ENCODE results near the gene PRKACA. TPM values are rescaled to one million over a fixed set of nuclear protein-coding genes. Genes with fewer than 3 reads are reported as not detected.

PRKACA gene
- total RNA-seq (2022; extraction: Qiagen RNA extraction; ENCODE audit: low read depth) = 28.1 to 36.6 TPM (median 32.7 TPM) in 5 replicates

DNA sequence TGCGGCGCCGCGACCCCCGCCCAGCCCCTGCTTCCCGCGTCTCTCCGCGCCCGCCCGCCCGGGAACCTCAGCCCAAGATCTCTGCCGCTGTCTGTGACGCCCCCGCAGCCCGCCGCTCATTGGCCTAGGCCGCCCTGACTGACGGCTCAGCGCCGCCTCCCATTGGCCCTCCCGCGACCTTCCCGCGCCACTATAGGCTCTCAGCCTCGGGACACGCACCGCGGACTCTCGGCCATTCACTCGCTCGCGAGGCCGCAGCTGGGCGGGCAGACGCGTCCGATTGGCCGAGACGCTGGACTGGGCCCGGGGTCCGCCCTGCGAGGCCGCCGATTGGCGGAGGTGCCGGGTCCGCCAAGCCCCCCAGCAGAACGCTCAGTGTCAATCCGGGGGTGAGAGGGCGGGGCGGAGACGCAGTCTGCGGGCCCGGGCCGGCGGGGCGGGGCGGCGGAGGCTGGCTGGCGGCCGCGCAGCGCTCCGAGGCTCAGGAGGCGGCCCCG lies at the start of gene PRKACA:
PRKACA (minus strand) TSS at position 95 of the 497 bp plus-strand sequence. CDS start 215 bp downstream, outside the sequence.

DNA sequence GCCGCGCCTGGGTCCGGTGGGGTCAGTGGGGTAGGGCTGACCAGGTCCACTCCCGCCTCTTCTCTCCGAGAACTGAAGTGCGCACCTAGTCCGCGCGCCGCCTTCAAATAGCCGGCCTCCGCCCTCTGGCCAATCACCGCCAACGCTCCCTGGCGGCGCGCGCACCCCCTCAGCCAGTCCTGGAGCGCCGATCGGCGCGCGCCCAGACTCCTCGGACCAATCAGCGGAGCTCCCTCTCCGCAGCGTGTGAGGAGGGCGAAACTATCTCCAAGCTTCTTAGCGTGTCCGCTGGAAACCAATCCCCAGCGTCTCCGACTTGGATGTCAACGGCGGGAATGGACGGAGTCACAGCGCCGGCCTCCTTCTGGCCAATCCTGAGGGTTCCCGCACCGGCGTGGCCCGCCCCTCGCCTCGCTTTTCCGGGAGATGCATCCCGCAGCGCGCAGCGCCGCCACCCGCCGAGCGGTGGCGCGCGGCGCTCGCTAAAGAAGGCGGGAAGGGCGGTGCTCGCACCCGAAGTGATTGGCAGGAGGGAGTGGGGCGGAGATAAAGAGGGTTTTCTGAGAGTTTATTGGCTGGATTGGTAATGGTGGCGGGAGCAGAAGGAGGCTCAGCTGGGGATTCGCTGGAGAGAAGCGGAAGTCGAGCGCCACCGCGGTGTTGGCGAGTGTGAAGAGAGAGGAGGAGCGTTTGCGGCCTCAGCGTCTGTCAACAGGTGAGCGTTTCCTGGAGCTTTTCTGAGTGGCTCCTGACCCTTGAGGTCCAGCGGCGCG lies 19.1 kb upstream of the PRKACA start, which contains the start of gene ASF1B:
ASF1B (minus strand) TSS at position 81 of the 773 bp plus-strand sequence. CDS start 133 bp downstream, outside the sequence.

DNA sequence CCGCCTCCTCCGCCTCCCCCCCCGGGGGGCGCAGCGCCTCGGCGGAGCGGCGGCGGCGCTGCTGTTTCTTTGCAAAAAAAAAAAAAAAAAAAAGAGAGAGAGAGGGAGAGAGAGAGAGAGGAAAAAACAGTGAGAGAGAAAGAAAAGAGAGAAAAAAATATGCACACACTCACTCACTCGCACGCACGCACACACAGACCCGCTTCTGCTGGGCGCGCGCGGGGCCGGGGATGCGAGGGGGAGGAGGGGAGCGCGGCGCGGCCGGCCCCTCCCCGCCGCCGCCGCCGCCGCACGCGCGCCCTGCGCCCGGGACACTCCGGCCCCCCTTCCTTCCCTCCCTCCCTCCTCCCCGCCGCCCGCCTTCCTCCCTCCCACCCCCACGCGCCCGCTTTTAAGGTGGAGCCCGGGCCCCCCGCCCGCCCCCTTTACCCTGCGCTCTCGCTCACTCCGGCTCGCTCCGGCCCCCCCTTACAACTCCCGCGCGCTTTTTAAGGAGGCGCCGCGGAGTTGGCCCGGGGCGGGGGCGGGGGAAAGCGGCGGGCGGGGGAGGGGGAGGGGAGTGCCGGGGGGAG lies 27.0 kb downstream of the PRKACA start, which contains the start of gene SAMD1:
SAMD1 (minus strand) TSS at position 243 of the 572 bp plus-strand sequence.

GRCh38 chr19:14085309-14085995 lies 32.1 kb downstream of the PRKACA start, which contains the start of gene C19orf67:
TSS of gene C19orf67 (minus strand) at chr19:14085783. CDS start at chr19:14085627, 156 bp downstream.

GRCh38 chr19:14072535-14073260 lies 44.9 kb downstream of the PRKACA start, which contains the start of gene MISP3:
TSS of gene MISP3 (plus strand) at chr19:14072786. CDS start at chr19:14073310, 524 bp downstream.

DNA sequence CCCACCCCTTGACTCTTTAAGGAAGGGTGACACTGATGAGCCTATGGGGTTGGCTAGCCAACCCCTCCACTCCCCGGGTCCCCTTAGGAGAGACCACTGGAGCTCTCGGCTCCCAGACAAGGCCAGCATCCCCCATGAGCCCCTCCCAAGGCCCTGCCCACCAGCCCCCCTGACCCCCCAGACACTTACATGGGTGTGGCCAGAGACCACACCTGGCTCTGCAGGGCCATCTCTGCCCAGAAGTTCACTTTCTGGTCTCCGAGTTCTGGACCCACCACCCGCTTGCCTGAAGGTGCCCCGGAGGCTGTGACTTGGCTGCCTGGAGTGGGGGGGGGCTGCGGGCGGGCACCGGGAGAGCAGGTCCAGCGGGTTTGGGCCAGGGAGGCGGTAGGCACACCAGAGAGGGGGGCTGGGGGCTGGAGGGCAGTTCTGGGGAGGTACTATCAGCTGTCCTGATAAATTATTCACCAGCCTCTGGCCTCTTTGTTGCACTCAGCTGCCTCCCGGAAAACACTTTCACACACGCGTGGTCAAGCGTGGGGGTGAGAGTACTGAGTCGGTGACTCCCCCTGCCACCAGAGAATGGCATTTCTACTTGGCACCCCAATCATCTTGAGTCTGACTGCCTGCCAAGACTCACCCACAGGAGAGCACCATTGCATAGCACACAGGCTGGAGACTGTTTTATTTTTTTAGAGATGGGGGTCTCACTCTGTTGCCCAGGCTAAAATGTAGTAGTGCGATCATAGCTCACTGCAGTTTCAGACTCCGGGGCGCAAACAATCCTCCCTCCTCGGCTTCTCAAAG lies 55.6 kb downstream of the PRKACA start, which contains the start of gene PALM3:
PALM3 (minus strand) TSS at position 326 of the 807 bp plus-strand sequence; CDS start at position 230, 96 bp downstream.

Other genes starting within 250 kb of the PRKACA start
- 2.0 to 3.6 TPM (median 3.1 TPM) in 5 replicates for gene NANOS3, start 240.6 kb downstream of the PRKACA start, total RNA-seq (2022; extraction: Qiagen RNA extraction; ENCODE audit: low read depth)
- 0.17 to 1.0 TPM (median 0.32 TPM) in 4 of 5 replicates, not detected in the other for gene BRME1, start 211.6 kb downstream of the PRKACA start, total RNA-seq (2022; extraction: Qiagen RNA extraction; ENCODE audit: low read depth)
- gene CC2D1A, start 211.6 kb downstream of the PRKACA start, total RNA-seq (2022; extraction: Qiagen RNA extraction; ENCODE audit: low read depth) = 7.9 to 10.0 TPM (median 9.3 TPM) in 5 replicates
- 0.71 to 1.5 TPM (median 1.4 TPM) in 5 replicates for gene PODNL1, start 179.3 kb downstream of the PRKACA start, total RNA-seq (2022; extraction: Qiagen RNA extraction; ENCODE audit: low read depth)
- 15.8 to 21.1 TPM (median 20.0 TPM) in 5 replicates for gene DCAF15, start 165.3 kb downstream of the PRKACA start, total RNA-seq (2022; extraction: Qiagen RNA extraction; ENCODE audit: low read depth)
- gene RFX1, start 111.4 kb downstream of the PRKACA start, total RNA-seq (2022; extraction: Qiagen RNA extraction; ENCODE audit: low read depth) = 4.2 to 6.1 TPM (median 5.1 TPM) in 5 replicates
- not detected in 5 replicates for gene RLN3, start 89.6 kb downstream of the PRKACA start, total RNA-seq (2022; extraction: Qiagen RNA extraction; ENCODE audit: low read depth)
- 8.3 to 10.3 TPM (median 9.6 TPM) in 5 replicates for gene IL27RA, start 86.0 kb downstream of the PRKACA start, total RNA-seq (2022; extraction: Qiagen RNA extraction; ENCODE audit: low read depth)
- gene PALM3, start 55.7 kb downstream of the PRKACA start, total RNA-seq (2022; extraction: Qiagen RNA extraction; ENCODE audit: low read depth) = 1.7 to 3.1 TPM (median 1.8 TPM) in 5 replicates
- gene MISP3, start 45.0 kb downstream of the PRKACA start, total RNA-seq (2022; extraction: Qiagen RNA extraction; ENCODE audit: low read depth) = 2.3 to 4.2 TPM (median 3.9 TPM) in 5 replicates
- not detected in 5 replicates for gene C19orf67, start 32.0 kb downstream of the PRKACA start, total RNA-seq (2022; extraction: Qiagen RNA extraction; ENCODE audit: low read depth)
- gene SAMD1, start 27.0 kb downstream of the PRKACA start, total RNA-seq (2022; extraction: Qiagen RNA extraction; ENCODE audit: low read depth) = 28.6 to 41.4 TPM (median 36.4 TPM) in 5 replicates
- gene ASF1B, start 18.8 kb upstream of the PRKACA start, total RNA-seq (2022; extraction: Qiagen RNA extraction; ENCODE audit: low read depth) = 29.1 to 32.6 TPM (median 30.7 TPM) in 5 replicates
- gene ADGRL1, start 88.4 kb upstream of the PRKACA start, total RNA-seq (2022; extraction: Qiagen RNA extraction; ENCODE audit: low read depth) = 3.4 to 6.2 TPM (median 4.8 TPM) in 5 replicates